ENCODE results near the gene AICDA.
"Not testable (repeated sequence)": the region's sequence is repeated elsewhere in the genome, so short reads cannot be mapped to it uniquely, and the experiment has no call there.

The AICDA gene

DNA sequence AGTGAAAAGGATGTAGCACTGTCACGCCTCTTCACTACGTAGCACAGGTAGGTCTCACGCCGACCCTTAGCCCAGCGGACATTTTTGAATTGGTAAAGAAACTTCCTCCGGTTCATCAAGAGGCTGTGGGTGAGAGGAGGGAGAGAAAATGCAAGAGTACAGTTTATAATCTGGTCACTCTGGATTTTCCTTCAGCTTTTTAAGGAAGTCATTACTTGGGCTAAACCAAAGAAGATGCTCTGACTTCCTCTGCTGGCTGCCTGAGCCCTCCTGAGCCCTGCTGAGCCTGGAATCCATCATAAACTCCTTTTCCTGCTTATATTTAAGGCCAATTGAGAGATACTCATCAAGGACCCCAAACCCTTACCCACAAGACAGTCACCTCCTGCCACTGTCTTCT lies 5.8 kb downstream of the AICDA start:
- no peak for DNase-seq

DNA sequence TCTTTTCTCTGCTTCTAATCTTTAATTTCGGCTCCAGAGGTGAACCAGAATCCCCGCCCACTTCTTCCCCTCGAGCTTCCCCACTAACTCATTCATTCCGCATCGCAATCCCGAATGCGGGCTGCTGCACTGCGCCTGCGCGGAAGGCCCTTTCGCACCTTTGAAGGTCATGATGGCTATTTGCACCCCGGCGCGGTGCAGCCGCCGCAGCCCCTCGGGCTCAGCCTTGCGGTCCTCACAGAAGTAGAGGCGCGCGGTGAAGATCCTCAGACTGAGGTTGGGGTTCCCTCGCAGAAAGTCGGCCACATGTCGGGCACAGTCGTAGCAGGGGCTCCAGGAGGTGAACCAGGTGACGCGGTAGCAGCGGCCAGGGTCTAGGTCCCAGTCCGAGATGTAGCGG lies 7.6 kb downstream of the AICDA start:
- no peak for DNase-seq

- no peak for DNase-seq
Measured at GRCh38 chr12:8603856-8604255, 8.8 kb downstream of the AICDA start.

DNA sequence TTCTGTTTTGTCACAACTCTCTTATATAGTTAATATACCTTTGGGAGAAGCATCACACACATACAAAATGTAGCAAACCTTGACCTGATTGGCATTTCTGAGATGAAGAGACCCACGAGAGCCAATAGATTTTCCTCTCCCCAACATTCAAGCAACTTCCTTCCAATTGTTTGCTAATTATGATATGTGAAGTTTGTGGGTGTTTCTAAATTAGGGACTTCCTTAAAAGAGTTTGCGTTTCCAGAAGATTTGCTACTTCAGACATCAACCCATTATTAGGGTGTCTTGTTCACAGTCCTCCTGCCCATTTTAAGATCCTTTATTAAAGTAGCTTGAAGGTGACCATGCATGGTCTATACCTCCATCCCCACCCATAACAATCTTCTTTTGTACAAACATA lies 9.4 kb downstream of the AICDA start:
- no peak for DNase-seq

DNA sequence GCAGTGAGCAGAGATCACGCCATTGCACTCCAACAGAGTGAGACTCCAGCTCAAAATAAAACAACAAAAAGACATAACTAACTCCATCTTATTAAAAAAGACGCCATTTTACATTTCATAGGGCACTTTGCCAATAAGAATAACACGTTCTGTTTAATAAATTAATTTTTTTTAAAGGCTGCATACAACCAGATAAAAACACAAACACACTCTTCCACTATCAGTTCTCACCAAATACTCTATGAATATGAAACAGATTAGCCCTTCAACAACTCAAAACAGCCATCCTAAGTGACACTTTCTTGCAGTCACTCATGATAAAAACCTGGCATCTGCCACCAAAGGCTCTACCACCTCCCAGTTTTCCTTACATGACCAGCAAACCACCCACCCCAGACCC lies 16.1 kb downstream of the AICDA start:
- DNase-seq, result no peak

GRCh38 chr12:8594072-8594471 lies 18.6 kb downstream of the AICDA start:
- DNase-seq, result no peak

- DNase-seq, result no peak
Measured at GRCh38 chr12:8593246-8593645, 19.4 kb downstream of the AICDA start.

- no peak for DNase-seq
Measured at GRCh38 chr12:8590842-8591545, 21.7 kb downstream of the AICDA start.

DNA sequence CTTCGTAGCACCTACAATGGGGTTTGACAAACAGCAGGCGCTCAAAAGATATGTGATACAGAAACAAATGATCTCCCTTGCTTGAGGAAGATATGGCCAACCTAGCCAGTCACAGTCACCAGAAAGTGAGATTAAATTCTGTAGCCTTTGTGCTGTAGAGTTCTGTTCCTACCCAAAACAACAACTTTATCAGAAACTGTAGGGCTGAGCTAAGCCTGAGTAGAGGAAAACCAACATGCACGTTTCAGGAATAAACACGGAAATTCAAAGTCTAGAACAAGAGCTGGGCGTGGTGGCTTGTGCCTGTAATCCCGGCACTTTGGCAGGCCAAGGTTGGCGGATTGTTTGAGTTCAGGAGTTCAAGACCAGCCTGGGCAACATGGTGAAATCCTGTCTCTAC lies 23.0 kb downstream of the AICDA start:
- no peak for DNase-seq

DNA sequence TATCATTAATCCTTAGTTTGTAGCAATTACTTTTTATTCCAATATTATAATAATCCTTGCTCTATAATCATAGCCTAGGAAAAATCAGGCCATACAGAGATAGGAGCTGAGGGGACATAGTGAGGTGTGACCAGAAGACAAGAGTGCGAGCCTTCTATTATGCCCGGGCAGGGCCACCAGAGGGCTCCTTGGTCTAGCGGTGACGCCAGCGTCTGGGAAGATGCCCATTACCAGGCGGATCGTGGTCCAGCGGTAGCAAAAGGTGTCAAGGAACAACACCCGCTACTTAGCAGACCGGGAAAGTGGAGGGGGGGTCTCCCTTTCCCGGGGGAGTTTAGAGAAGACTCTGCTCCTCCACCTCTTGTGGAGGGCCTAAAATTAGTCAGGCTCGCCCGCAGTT lies 28.2 kb downstream of the AICDA start:
- not testable (repeated sequence) for DNase-seq

DNA sequence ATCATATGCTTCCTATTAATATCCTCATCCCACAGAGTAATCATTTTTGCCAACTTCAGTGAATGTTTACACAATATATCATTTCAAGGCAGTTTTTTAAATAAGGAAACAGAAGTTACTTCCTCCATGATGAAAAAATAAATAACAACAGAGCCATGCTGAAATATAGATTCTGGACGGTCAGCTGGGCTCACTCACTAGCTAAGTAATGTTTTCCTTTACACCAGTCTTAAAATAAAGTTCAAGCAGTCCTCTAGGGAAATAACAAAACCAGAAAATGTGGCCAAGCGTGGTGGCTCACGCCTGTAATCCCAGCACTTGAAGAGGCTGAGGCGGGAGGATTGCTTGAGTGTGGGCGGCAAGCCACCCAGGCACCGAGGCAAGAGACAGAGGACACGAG lies 28.7 kb downstream of the AICDA start:
- DNase-seq, result no peak

GRCh38 chr12:8581098-8581784 lies 31.4 kb downstream of the AICDA start:
- no peak for DNase-seq

- DNase-seq, result no peak
Measured at GRCh38 chr12:8577879-8578278, 34.8 kb downstream of the AICDA start.

GRCh38 chr12:8572507-8572906 lies 40.2 kb downstream of the AICDA start:
- DNase-seq, result no peak

- DNase-seq, result no peak
Measured at GRCh38 chr12:8566525-8566924, 46.1 kb downstream of the AICDA start.

GRCh38 chr12:8566052-8566451 lies 46.6 kb downstream of the AICDA start:
- not testable (repeated sequence) for DNase-seq

DNA sequence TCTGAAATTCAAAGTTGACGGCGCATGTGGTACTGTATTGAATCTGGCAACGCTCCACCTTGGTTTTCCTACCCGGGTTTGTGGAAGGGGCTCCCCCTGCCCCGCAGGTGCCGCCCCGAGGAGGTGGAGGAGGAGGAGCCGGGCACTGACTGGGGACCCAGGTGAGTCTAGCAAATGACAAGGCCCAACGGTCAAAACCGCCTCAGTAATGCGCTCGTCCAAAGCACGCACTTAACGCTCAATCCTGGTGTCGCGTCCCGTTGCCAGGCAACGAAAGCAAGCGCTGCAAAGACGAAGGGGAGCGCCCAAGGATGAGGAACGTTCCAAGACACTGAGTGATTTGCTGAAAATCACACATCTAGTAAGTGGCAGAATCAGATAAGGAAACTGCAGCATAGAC lies 48.0 kb downstream of the AICDA start:
- no peak for DNase-seq

DNA sequence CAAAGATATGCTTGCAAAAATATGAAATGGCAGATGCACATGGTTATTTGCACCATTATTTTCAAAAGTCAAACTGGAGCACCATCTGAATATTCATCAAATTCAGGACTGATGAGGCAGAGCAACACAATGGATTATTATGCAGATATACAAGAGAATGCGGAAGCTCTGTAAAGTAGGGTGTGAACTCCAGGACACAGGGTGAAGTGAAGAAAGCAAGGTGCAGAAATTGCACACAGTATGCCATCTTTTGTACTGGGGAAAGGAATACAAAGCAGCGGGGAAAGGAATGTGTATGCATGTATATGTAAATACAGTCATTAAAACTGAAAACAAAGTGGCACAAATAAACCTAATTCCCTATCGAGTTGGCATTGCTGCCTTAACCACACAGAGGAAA lies 49.3 kb downstream of the AICDA start:
- DNase-seq, result no peak

GRCh38 chr12:8562310-8562709 lies 50.3 kb downstream of the AICDA start:
- DNase-seq, result no peak

DNA sequence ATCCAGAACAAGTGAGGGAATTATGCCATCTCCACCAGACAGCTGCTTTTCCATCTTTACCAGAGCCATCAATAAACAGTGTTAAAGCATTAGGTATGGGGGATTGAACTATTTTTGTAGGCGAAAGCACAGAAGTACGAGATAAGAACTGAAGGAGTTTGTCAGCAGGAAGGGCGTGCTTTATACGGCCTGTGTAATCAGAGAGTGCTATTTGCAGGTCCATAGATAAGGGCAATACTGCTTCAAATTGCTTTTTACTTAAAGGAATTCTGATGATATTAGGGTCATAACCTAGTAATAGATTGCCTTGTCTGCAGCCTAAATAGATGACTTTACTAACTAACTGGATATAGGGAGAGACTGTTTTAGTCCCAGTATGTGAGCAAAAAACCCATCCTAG lies 51.6 kb downstream of the AICDA start:
- no peak for DNase-seq

DNA sequence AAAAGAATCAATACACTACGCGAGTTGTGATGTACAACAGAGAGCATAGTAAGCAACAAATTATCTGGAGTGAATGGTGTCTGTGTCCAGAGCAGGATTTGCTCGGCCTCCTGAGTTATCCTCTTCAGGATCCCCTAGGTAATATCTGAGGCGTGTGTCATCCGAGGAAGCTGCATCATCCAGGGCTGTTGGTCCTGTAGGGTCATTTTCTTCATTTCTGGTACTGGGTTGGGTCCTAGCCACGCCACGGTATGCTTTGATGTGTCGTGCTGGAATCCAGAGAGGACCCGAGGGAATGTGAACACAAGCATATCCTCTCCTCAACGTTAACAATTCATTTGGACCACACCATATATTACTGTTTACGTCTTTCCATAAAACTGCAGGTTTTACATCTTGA lies 53.0 kb downstream of the AICDA start:
- DNase-seq, result no peak

DNA sequence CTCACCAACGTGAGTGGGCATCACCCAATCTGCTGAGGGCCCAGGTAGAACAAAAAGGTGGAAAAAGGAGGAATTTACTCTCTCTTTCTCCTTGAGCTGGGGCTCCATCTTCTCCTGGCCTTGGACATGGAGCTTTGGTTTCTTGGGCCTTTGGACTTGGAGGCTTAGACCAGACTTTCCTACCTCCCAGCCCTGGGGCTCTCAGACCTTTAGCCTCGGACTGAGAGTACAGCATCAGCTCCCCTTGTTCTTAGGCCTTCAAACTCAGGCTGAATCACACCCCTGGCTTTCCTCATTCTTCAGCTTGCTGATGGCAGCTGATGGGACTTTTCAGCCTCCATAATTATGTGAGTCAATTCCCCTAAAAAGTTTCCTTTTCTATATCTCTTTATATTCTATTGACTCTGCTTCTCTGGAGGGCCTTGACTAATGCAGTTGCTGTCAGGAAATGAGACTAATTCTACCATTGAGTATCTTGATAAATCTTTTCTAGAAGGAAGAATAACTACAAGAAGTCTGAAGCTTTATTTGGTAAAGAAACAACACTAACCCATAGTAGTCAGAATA lies 56.0 kb downstream of the AICDA start:
- no peak for DNase-seq

- no peak for DNase-seq
Measured at GRCh38 chr12:8554451-8555195, 58.0 kb downstream of the AICDA start.

DNA sequence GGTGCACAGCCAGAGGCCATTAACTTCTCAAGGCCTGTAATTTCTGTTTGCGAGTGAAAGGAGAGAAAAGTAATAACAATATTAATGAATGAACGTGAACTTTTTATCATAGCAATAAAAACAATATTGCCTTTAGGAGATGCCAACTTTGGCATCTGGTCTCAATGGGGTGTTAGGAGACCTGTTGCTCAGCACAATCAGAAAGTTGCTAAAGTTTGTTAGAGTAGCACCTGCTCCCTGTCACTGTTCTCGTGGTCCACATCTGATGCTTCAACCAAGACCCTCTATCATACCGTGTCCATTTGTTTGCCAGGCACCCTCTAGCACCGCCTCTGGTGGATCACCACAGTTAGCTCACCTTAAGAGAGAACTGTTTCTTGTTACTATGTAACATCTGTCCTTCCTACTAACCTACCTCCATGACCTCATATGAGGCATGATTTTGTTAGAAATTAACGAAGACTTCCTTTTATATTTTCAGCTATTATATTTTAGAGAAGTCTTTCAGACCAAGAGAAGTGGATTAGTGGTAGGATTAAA lies 59.5 kb downstream of the AICDA start:
- no peak for DNase-seq

All from NCI-H1092 treated with DMSO at 0.1 percent for 48 hours (cell line).